IMR-90 (cell line): Measurements from ENCODE around the gene PEX14. TPM values are rescaled to one million over a fixed set of nuclear protein-coding genes. Genes with fewer than 3 reads are reported as not detected.

Source experiments
- ATAC-seq: fragments of 200-7000 bp; cut with Tn5 transposase; 2 replicates; pipeline ENCODE4 v1.9.1; 2020; ENCODE audit warnings: low read depth, mild to moderate bottlenecking, moderate library complexity
- BruUV-seq: library from RNA; stranded (reverse); fragments of 400-500 nt; replicated peaks from 2 replicates; lab custom pipeline; 2021; lab: Mats Ljungman, UMichigan
- CTCF ChIA-PET: fragments of 300-600 bp; formaldehyde crosslinking; extraction: SDS; loops from one replicate; lab custom pipeline; 2021; ENCODE audit warnings: antibody characterized with exemption; lab: Yijun Ruan, JAX
- POLR2A ChIA-PET: fragments of 300-600 bp; sonication (Branson Sonifier 250); formaldehyde crosslinking; loops from one replicate; lab custom pipeline; 2022; ENCODE audit warnings: antibody characterized with exemption; ENCODE audit not compliant: unreplicated experiment; lab: Charles Lee
- DNase-seq: peaks from one replicate; pipeline ENCODE4 v3.0.0; 2013
- H2AFZ ChIP-seq: replicated peaks from 2 replicates; pipeline ENCODE3; 2013; ENCODE audit warnings: low read length, mild to moderate bottlenecking; ENCODE audit not compliant: poor library complexity
- H2AK5ac ChIP-seq: 2 replicates; pipeline ENCODE4 v1.6.1; 2013; ENCODE audit warnings: low read depth, low read length, inconsistent platforms
- H2AK9ac ChIP-seq: replicated peaks from 2 replicates; pipeline ENCODE3; 2013; ENCODE audit warnings: mild to moderate bottlenecking, low read depth, low read length, moderate library complexity; ENCODE audit not compliant: poor library complexity
- H2BK120ac ChIP-seq: 2 replicates; pipeline ENCODE4 v1.6.1; 2013; ENCODE audit warnings: low read depth, low read length, inconsistent platforms
- H2BK15ac ChIP-seq: 3 replicates; pipeline ENCODE4 v1.6.1; 2013; ENCODE audit warnings: low read depth, low read length, inconsistent platforms
- H2BK20ac ChIP-seq: 2 replicates; pipeline ENCODE4 v1.6.1; 2013; ENCODE audit warnings: low read depth, mild to moderate bottlenecking, inconsistent platforms, low read length, moderate library complexity
- H2BK5ac ChIP-seq: 2 replicates; pipeline ENCODE4 v1.6.1; 2013; ENCODE audit warnings: mild to moderate bottlenecking, low read depth, low read length, inconsistent platforms; ENCODE audit not compliant: poor library complexity, severe bottlenecking
- H3K14ac ChIP-seq: replicated peaks from 2 replicates; pipeline ENCODE4 v1.6.1; 2013; ENCODE audit warnings: low read depth, low read length, inconsistent platforms
- H3K18ac ChIP-seq: 2 replicates; pipeline ENCODE4 v1.6.1; 2013; ENCODE audit warnings: low read depth, low read length, control low read depth
- H3K23ac ChIP-seq: 2 replicates; pipeline ENCODE4 v1.6.1; 2013; ENCODE audit warnings: low read depth, low read length, inconsistent platforms
- H3K27ac ChIP-seq: 2 replicates; pipeline ENCODE4 v1.5.1; 2013; ENCODE audit warnings: mild to moderate bottlenecking, control low read depth, low read length; ENCODE audit not compliant: insufficient read depth
- H3K27me3 ChIP-seq: 2 replicates; pipeline ENCODE4 v1.6.1; 2013; ENCODE audit warnings: low read length; ENCODE audit not compliant: control insufficient read depth, insufficient read depth
- H3K36me3 ChIP-seq: 2 replicates; pipeline ENCODE4 v1.6.1; 2013; ENCODE audit warnings: low read length, mixed read lengths; ENCODE audit not compliant: control insufficient read depth, insufficient read depth
- H3K4ac ChIP-seq: 2 replicates; pipeline ENCODE4 v1.6.1; 2013; ENCODE audit warnings: low read depth, low read length, inconsistent platforms
- H3K4me1 ChIP-seq: 2 replicates; pipeline ENCODE4 v1.6.1; 2013; ENCODE audit warnings: low read length, mixed read lengths; ENCODE audit not compliant: control insufficient read depth, insufficient read depth
- H3K4me2 ChIP-seq: 2 replicates; pipeline ENCODE4 v1.6.1; 2013; ENCODE audit warnings: low read depth, mild to moderate bottlenecking, control low read depth, low read length, moderate library complexity
- H3K4me3 ChIP-seq: 2 replicates; pipeline ENCODE4 v1.5.1; 2013; ENCODE audit warnings: low read depth, mild to moderate bottlenecking, control low read depth, low read length, moderate library complexity; ENCODE audit not compliant: insufficient read depth
- H3K56ac ChIP-seq: 2 replicates; pipeline ENCODE4 v1.6.1; 2013; ENCODE audit warnings: low read length, inconsistent platforms; ENCODE audit not compliant: insufficient read depth; ENCODE audit errors: extremely low read depth
- H3K79me1 ChIP-seq, 2 experiments: 2 replicates each; pipeline ENCODE4 v1.6.1; 2013; ENCODE audit warnings: low read length in 2 of 2, inconsistent platforms in 1 of 2, low read depth in 1 of 2
- H3K9ac ChIP-seq: 2 replicates; pipeline ENCODE4 v1.6.1; 2013; ENCODE audit warnings: low read depth, low read length, control low read depth
- H3K9me1 ChIP-seq: 2 replicates; pipeline ENCODE4 v1.6.1; 2013; ENCODE audit warnings: low read length, inconsistent platforms; ENCODE audit not compliant: insufficient read depth
- H3K9me3 ChIP-seq: 2 replicates; pipeline ENCODE4 v1.6.1; 2013; ENCODE audit warnings: low read length; ENCODE audit not compliant: control insufficient read depth, insufficient read depth
- H4K20me1 ChIP-seq: 2 replicates; pipeline ENCODE4 v1.6.1; 2013; ENCODE audit warnings: low read length, inconsistent platforms; ENCODE audit not compliant: insufficient read depth
- H4K5ac ChIP-seq: 2 replicates; pipeline ENCODE4 v1.6.1; 2013; ENCODE audit warnings: mild to moderate bottlenecking, low read depth, low read length, control low read depth
- H4K8ac ChIP-seq, 2 experiments: 2 replicates each; pipeline ENCODE4 v1.6.1; 2013; ENCODE audit warnings: low read depth in 2 of 2, low read length in 2 of 2, control low read depth in 1 of 2, inconsistent platforms in 1 of 2
- H4K91ac ChIP-seq: 2 replicates; pipeline ENCODE4 v1.6.1; 2013; ENCODE audit warnings: low read depth, low read length, inconsistent platforms; ENCODE audit not compliant: insufficient read depth
- BHLHE40 ChIP-seq: fragments of 150-350 bp; IDR thresholded peaks from 2 replicates; pipeline ENCODE4 v1.6.1; 2016; ENCODE audit warnings: mild to moderate bottlenecking, low read depth, low read length
- CHD1 ChIP-seq: IDR thresholded peaks from 2 replicates; pipeline ENCODE4 v1.6.1; 2012; ENCODE audit warnings: low read depth, low read length, improper control_type of control experiment
- RAD21 ChIP-seq: IDR thresholded peaks from 2 replicates; pipeline ENCODE4 v1.6.1; 2012; ENCODE audit warnings: low read length, improper control_type of control experiment
- RCOR1 ChIP-seq: IDR thresholded peaks from 2 replicates; pipeline ENCODE4 v1.6.1; 2012; ENCODE audit warnings: mild to moderate bottlenecking, low read length, improper control_type of control experiment; ENCODE audit not compliant: insufficient replicate concordance
- WGBS, 2 experiments: methylation state at CpG; one replicate each; pipeline versions ENCODE4 v1.1.5 to v1.1.7; 2013; ENCODE audit warnings: missing lambda C conversion rate in 2 of 2; ENCODE audit not compliant: insufficient read length in 1 of 2; ENCODE audit errors: extremely low coverage in 2 of 2; 5-methylcytosine and 5-hydroxymethylcytosine counted together
- dilution Hi-C: fragments of 300-500 bp; cut with HindIII; formaldehyde crosslinking; loops from one replicate; pipeline ENCODE4 v1.14.3; 2018; ENCODE audit warnings: low sequenced_read_pairs; ENCODE audit not compliant: unreplicated experiment
- in situ Hi-C: fragments of 300-500 bp; cut with MboI; formaldehyde crosslinking; loops from 3 replicates; pipeline ENCODE4 v1.14.3; 2019; ENCODE audit warnings: low sequenced_read_pairs, inconsistent platforms, mixed read lengths
- intact Hi-C: fragments of 100-400 bp; cut with micrococcal nuclease; formaldehyde crosslinking; loops from 2 replicates; pipeline ENCODE4 v1.10.0; 2022
- polyA plus RNA-seq, 3 experiments: library from polyadenylated mRNA; depleted of rRNA; stranded (reverse); fragments of >200 nt; gene quantifications; 2 replicates each; pipeline ENCODE4 v1.2.3, GENCODE V29; 2012; ENCODE audit warnings: low replicate concordance in 1 of 3
- total RNA-seq: library from RNA; depleted of rRNA; stranded (reverse); fragments of >200 nt; gene quantifications from 2 replicates; pipeline ENCODE4 v1.2.3, GENCODE V29; 2012

PEX14 gene
- total and polyA plus RNA-seq, 2 of the 4 experiments (the other 2 are of a cell fraction) = 9.5 to 22.5 TPM

- TF ChIP-seq RAD21 = no peak
Measured at GRCh38 chr1:10667861-10668761, 193.4 kb downstream of the PEX14 start (continued).

GRCh38 chr1:10669570-10669969 is 194.8 kb downstream of the PEX14 start:
- Histone ChIP-seq H3K9me3 (no peaks in the 10 kb centered on the region), H3K9ac (no peak overlapping the region), H3K27me3 (peaks cover 17% of the 10 kb centered on the region; the same call in 1 of the 2 replicates), H4K20me1 (no peaks in the 10 kb centered on the region), H3K18ac (no peak overlapping the region), H2AFZ (no peak overlapping the region), H3K9me1 (no peaks in the 10 kb centered on the region), H2AK5ac (no peak overlapping the region), H3K56ac (no peak overlapping the region), H3K23ac (no peak overlapping the region), H3K4me2 (no peak overlapping the region), H3K79me1 (no peaks in the 10 kb centered on the region), H3K4ac (no peak overlapping the region), H2BK15ac (no peak overlapping the region), H4K91ac (no peak overlapping the region), H3K14ac (no peak overlapping the region), H3K4me3 (no peak overlapping the region), H2BK5ac (no peak overlapping the region), H4K8ac (no peak overlapping the region), H4K5ac (no peak overlapping the region), H3K36me3 (no peaks in the 10 kb centered on the region), H2BK20ac (no peak overlapping the region), H2BK120ac (no peak overlapping the region), H2AK9ac (no peak overlapping the region), H3K27ac (no peak overlapping the region), H3K4me1 (no peaks in the 10 kb centered on the region; the same call in 1 of the 2 replicates)
- BruUV-seq = no TSS peak
- intact Hi-C loops (no loop called here), dilution Hi-C loops (no loop called here), in situ Hi-C loops (no loop called here)
- no peak for ATAC-seq
- TF ChIP-seq RCOR1 = no peak
- no peak for TF ChIP-seq CHD1
- no peak for TF ChIP-seq BHLHE40
- POLR2A ChIA-PET = no interaction called here
- DNase-seq = no peak
- CTCF ChIA-PET = no interaction called here
- no CpG with 5 or more reads among the region's 12 CpGs for WGBS, 2 experiments
